Measurements from ENCODE around the gene ANXA2.

The ANXA2 gene

DNA sequence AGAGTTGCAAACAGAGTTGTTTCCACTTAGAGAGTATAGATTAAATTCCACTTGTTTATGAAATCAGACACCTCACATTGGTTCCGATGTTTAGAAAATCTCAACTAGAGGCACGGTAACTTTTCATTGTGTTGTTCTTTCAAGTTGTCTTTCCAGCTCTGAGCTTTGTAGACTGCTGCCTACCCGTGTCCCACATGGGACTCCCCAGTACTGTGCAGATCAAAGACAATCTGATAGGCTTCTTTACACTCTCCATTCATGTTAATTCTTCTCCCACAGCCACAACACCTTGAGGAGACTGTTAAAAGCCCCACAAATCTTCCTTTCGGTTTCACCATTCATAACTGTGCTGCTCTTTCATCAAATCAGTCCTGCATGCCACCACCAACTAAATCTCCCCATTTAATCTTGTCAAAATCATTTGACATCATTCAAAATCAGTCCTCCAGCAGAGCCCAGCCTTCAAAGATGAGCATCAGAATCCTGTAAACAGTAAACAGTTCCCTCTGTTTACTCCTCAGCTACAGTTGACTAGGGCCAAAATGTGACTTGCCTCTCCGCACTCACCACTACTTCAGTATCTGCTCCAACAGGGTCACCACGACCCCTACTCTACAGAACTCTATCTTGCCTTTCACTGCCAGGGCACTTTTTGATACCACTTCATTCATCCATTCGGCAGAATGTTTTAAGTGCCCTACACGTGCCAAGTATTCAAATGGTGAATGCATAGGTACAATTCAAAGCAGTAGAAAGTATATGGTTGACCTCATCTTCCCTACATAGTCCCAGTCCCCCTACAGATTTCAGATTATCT is 8.3 kb downstream of the ANXA2 start:
- DNase-seq (ENCODE audit: low spot score), result peak; percentile 10

- DNase-seq (ENCODE audit: low spot score), result no peak
Observed at GRCh38 chr15:60387321-60387720, 10.5 kb downstream of the ANXA2 start.

GRCh38 chr15:60386615-60387014 is 11.2 kb downstream of the ANXA2 start:
- DNase-seq (ENCODE audit: low spot score), result no peak

GRCh38 chr15:60385620-60386552 is 11.9 kb downstream of the ANXA2 start:
- DNase-seq (ENCODE audit: low spot score), result no peak

DNA sequence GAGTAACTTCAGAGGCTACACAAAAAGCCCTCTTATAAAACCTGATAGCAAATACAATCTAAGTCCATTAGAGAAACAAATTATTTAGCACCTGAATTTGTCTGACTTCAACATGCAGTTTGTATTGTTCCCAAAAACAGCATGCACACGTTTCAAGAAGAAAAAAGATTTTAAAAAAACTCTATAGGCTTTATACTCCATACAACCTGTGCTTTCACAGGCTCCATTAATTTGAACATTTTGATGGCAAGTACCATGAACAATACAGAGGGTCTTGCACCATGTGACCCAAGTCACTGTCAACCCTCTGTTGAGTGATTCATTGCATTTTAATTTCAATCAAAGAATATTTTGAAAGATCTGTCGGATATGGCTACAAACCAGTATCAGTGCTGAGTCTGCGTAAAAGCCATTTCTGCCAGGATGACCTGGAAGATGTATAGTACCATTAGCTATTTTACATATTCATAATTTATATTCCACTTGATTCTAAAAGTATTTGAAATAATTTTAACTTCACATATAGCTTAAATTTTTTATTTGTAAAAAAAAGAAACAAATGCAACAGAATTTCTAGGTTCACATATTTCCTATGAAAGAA is 13.2 kb downstream of the ANXA2 start:
- DNase-seq (ENCODE audit: low spot score), result no peak

GRCh38 chr15:60384053-60384452 is 13.7 kb downstream of the ANXA2 start:
- DNase-seq (ENCODE audit: low spot score), result no peak

DNA sequence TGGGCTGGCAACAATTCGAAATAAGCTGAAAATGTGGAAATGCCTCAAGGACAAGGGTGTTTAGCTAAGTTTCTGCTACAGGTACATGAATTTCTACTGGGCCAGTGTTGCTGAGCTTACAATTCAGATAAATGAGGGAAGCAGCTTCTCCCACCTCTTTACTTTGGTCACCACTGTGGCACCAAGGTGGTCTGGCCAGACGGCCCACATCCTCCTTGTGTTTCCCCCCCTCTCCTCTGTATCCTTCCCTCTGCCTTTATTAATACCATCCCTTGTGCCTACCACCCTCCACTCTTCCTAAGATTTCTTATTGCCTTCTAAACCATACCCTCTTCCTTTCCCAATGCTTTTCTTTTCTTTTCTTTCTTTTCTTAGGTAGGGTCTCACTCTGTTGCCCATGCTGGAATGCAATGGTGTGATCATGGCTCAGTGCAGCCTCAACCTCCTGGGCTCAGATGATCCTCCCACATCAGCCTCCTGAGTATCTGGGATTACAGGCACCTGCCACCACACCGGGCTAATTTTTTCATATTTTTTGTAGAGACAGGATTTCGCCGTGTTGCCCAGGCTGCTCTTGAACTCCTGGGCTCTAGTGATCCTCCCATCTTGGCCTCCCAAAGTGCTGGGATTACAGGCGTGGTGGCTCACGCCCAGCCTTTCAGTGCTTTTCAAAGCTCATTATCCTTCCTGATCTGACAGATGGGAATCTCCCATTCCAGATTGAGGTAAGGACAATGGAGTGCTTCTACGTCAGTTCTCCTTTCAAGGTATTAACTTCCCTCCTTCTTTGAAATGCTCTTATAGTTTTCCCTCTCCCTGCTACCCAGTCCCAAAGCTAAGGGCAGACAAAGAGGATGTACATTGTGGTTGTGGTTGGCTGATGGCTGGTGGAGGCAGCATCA is 14.8 kb downstream of the ANXA2 start:
- DNase-seq (ENCODE audit: low spot score), result no peak

- no peak for DNase-seq (ENCODE audit: low spot score)
Observed at GRCh38 chr15:60381148-60381788, 16.5 kb downstream of the ANXA2 start.

GRCh38 chr15:60379525-60380274 is 18.1 kb downstream of the ANXA2 start:
- DNase-seq (ENCODE audit: low spot score), result peak; percentile 53

GRCh38 chr15:60379185-60379524 is 18.6 kb downstream of the ANXA2 start:
- no peak for DNase-seq (ENCODE audit: low spot score)

- DNase-seq (ENCODE audit: low spot score), result no peak
Observed at GRCh38 chr15:60376677-60377095, 21.1 kb downstream of the ANXA2 start.

DNA sequence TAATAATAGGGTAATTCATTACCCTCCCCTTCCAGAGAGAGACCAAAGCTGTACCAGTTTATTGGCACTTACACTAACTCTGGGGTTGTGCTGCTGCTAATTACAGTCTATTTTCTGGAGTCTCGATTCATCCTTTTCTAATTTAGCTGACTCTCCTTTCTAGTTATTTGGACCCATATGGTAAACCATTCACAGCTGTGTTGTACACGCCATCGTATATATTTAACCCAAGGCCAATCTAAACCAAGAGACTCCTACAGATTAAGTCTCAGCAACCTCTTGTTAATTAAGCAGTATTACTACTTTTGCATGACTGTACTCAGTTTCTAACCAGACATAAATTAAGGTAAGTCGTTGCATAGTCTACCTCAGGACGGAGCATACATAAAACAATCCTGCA is 22.5 kb downstream of the ANXA2 start:
- DNase-seq (ENCODE audit: low spot score), result no peak

- peak; percentile 96 for DNase-seq (ENCODE audit: low spot score)
Observed at GRCh38 chr15:60374628-60375081, 23.1 kb downstream of the ANXA2 start.

DNA sequence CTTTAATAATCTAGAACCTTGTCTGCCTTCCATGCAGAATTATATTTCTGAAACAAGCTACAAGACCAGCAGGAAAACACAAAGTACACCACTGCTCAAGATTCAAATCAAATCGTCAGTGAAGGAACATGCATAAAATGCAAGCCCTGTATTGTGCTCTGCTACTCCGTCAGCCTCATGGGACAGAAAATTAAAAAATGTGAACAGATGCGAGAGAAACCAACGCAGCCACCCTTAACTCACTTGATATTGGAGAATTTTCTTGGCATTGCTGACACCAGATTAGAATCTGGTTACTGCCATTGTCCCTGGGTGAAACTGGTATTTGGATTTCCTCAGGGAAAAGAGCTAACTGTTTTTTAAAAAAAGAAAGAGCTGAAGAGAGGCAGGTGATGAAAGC is 23.6 kb downstream of the ANXA2 start:
- no peak for DNase-seq (ENCODE audit: low spot score)

GRCh38 chr15:60373745-60374144 is 24.0 kb downstream of the ANXA2 start:
- DNase-seq (ENCODE audit: low spot score), result no peak

DNA sequence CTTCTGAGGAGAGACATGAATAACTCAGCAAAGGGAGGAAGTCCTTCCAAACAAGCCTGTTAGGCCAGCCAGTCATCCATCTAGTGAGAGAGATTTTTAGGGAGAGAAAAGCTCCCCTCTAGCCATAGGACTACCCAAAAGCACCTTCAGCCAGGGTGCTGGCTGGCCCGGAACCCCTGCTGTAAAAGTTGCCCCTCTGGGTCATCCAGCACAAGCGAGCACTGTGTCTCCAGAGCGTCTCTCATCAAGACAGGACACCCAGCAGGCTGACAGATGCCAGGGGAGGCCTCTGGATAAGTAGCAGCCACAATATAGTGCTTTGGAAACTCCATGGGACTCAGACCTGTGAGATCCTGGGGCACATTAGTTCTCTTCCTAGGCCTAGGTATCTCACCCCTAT is 24.5 kb downstream of the ANXA2 start:
- no peak for DNase-seq (ENCODE audit: low spot score)

DNA sequence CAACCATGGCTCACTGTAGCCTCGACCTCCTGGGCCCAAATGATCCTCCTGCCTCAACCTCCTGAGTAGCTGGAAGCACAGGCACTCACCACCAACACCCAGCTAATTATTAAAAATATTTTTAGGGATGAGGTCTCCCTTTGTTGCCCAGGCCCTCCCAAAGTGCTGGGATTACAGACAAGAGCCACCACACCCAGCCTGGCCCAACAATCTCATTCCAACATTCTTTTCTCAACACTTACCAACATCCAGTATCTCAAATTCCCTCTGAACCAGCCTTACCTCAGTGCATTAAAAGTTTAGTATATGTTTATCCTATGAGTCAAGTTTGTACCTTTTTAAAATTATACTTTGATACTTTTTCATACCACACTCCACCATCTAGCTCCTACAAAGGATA is 25.0 kb downstream of the ANXA2 start:
- no peak for DNase-seq (ENCODE audit: low spot score)

- DNase-seq (ENCODE audit: low spot score), result no peak
Observed at GRCh38 chr15:60372227-60372626, 25.6 kb downstream of the ANXA2 start.

- DNase-seq (ENCODE audit: low spot score), result peak; percentile 99
Observed at GRCh38 chr15:60371175-60372051, 26.4 kb downstream of the ANXA2 start.

GRCh38 chr15:60370869-60371136 is 27.0 kb downstream of the ANXA2 start:
- DNase-seq (ENCODE audit: low spot score), result no peak

Data from kidney tubule cell (primary cell).